CD4-positive, alpha-beta T cell treated with Interleukin-12 subunit alpha and Interleukin-12 subunit beta, for 1 hour (primary cell): Measurements from ENCODE around the gene IFNA2.
"Not testable (repeated sequence)": the region's sequence is repeated elsewhere in the genome, so short reads cannot be mapped to it uniquely, and the experiment has no call there.

ENCODE experiments used
- DNase-seq: peaks from one replicate; pipeline ENCODE4 v3.0.0-alpha.2; 2020

Gene IFNA2

DNA sequence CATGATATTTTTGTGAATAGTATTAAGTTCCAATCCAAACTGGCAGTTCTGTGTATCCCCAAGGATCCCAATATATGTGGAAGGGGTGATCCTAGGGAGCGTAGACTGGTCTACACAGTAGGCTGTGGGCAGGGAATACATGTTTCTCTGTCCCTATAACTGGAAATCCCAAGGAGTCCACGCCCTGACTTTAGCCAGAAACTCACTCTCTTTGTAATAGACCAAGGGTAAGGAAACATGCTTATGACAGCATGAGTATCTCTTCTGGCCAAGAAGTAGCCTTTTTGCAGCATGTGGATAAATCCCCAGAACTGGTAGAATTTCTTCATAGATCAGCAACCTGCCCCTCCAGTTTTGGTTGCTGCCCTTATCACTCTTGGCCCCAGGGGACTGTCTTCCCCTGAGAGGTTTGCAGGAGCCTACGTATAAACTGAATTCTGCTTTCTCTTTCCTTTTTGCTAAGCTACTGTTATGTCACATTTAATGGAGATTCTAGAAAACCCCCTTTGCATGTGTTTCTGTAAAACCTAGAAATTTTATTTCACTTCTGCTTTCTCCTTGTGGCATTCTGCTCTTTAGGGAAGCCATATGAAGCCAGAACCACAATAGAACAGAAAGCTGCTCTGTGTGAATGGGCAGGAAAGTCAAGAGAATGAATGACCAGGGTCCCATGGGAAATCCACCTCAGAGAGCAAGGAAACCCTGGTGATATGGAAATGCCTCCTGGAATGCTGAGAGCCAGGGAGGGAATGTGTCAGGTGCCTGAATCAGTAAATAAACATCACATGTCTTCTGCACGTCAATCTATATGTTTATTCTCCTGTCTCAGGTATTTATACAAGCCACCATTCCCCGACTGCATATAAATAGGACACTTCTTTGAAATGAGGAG, 3.5 kb downstream of the IFNA2 start:
- peak; percentile 22 for DNase-seq

GRCh38 chr9:21371467-21371866, 13.7 kb downstream of the IFNA2 start:
- DNase-seq = not testable (repeated sequence)

DNA sequence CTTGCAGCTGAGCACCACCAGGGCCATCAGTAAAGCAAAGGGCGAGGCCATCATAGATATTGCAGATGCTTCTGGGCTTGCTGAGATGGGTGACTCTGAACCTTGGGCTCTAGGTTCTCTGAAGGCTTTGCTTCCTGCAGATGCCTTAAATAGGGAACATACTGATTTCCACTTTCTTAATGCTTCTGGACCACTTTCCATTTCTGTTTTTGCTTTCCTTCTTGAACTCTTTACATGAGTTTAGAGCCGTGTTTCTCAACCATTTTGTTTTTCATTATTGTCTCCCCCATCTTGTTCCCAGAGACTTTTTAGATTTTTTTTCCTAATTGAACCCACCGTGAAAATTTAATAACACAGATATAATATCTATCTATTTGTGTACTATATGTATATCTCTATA, 17.2 kb downstream of the IFNA2 start, which contains the start of gene IFNA13:
TSS of gene IFNA13 (minus strand) at position 101 of the 400 bp plus-strand sequence. CDS start at position 54, 47 bp downstream.
- no peak for DNase-seq

DNA sequence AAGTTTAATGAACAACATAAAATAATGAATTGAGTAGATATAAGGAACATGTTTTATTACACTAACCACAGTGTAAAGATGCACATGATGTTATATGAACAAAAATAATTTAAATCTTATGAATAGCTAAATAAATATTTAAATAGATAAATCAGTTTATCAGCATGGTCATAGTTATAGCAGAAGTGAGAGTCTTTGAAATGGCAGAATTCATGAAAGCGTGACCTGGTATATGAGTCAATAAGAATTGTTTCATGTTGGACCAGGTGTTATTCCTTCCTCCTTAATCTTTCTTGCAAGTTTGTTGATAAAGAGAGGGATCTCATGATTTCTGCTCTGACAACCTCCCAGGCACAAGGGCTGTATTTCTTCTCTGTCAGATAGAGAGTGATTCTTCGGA, 18.0 kb downstream of the IFNA2 start:
- not testable (repeated sequence) for DNase-seq

DNA sequence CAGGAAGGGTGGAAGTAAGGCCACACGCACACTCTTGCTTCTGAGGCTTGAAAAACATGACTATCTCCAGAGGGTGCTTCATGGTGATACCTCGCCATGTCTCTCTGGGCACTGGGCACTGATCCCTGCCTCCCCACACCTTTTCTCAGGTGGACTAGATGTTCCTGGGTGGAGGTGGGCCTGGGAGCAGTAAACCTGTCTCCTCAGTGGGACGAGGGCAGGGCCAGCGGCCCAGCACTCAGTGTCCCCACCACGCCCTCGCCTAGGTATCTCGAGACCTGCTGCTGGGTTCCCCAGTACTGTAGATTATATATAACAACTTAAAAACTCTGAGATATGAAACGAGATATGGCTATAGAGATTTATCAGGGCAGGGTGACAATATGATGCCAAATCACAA, 22.9 kb downstream of the IFNA2 start:
- DNase-seq = no peak

GRCh38 chr9:21357479-21358460, 27.4 kb downstream of the IFNA2 start:
- DNase-seq = peak; percentile 15

GRCh38 chr9:21350787-21351186, 34.4 kb downstream of the IFNA2 start, which contains the start of gene IFNA6:
IFNA6 (minus strand) TSS chr9:21350887; CDS start chr9:21350887, 0 bp downstream.
- no peak for DNase-seq

DNA sequence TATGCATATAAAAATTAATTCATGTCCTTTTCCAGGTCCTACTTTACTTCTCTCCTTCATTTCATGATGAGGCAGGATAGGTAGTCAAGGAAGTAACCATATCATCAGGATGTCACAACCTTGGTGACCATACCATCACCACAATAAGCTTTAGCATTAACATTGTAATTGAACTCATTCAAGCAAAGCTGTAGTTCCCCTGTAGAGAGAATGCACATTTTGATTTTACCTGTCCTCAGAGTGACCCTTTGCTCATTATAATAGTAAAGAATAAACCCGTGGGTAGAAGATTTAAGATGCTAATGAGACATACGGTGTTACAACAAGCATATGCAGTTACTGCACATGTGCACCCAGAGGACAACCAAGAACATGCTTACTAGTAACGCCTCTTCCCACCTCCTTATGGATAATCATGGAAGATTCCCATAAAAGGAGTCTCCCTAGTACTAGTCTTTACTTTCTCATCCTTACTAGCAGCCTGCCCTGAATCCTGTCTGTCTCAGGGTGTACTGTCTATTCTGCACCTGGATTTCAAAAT, 36.7 kb downstream of the IFNA2 start:
- DNase-seq = no peak

DNA sequence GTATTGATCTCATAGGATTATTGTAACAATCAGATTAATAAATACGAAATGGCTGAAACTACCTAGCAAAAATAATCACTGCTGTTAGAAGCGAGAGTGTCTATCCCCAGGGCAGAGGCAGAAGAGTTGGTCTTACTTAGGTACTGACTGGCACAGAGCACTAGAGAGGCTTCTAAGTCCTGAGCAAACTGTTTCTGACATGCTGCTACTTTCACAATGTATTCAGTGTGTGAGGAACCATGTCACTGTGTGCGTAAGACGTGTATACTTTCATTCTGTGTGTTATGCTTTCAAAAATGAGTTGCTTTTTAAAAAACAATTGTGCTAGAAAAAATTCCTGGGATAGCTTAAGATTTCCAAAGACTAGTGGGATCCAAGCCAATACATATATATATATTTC, 44.5 kb downstream of the IFNA2 start:
- no peak for DNase-seq

GRCh38 chr9:21336457-21336856, 48.7 kb downstream of the IFNA2 start:
- no peak for DNase-seq

DNA sequence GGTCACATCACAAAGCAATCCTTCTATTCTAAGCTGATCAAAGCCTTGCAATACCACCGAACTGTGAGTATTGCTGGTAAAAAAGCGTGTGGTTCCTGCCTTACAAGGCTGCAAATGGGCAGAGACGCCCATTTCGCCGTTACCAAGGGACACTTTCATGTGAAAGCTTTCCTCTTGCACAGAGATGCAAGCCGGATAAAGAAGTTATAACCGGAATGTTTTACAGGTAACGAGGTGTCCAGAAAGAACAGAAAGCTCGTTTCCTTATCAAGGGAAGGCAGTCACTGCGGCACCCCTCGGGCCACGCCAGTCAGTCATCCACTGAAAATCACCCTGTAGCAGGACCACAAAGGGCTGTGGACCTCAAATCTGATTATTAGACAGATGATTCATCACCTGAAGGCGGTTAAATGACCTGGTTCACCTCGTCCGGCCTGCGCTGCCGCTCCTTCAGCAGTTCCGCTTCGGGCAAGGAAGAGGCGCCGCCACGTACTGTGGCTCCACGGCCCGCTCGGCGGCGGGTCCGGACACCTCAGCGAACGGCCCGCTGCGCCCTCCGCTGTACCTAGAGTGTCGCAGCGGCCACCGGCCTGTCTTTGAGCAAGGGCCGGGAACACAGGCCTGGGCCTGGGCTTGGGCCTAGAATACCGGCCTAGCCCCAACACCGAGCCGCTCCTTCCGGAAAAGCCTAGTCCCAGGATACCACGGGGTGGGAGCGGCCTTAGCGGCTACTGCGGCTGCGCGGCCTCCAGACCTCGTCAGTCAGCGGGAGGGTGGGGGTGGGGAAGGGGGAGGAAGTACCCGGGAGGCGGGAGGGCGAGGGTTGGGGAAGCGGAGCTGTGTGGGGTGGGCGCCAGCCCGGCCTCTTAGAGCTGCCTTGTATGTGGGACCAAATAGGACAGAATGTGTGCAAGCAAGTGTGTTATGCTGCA, 50.2 kb downstream of the IFNA2 start, which contains the start of gene KLHL9:
TSS of gene KLHL9 (minus strand) at position 704 of the 932 bp plus-strand sequence. CDS start at position 159, 545 bp downstream.
- peak; percentile 89 for DNase-seq
